Vagina (tissue), 2 donors: ENCODE data around the gene PXDN. TPM values are rescaled to one million over a fixed set of nuclear protein-coding genes. Genes with fewer than 3 reads are reported as not detected.

Source experiments
- DNase-seq, 2 donors: peaks; one replicate each; pipeline ENCODE4 v3.0.0-alpha.2; 2017; ENCODE audit errors: extremely low spot score in 2 of 2
- H3K27ac ChIP-seq: fragments of 200-600 bp; sonication (generic); one replicate; pipeline ENCODE4 v1.5.1; 2019
- H3K27me3 ChIP-seq: fragments of 200-600 bp; sonication (generic); one replicate; pipeline ENCODE4 v1.5.1; 2019
- H3K36me3 ChIP-seq, 2 donors: fragments of 200-600 bp; sonication (generic); one replicate each; pipeline ENCODE4 v1.5.1; 2017 to 2019
- H3K4me1 ChIP-seq: fragments of 200-600 bp; sonication (generic); one replicate; pipeline ENCODE4 v1.5.1; 2019
- H3K4me3 ChIP-seq, 2 donors: fragments of 200-600 bp; sonication (generic); 1 replicate in 1 of 2; 2 replicates in 1 of 2; pipeline ENCODE4 v1.5.1; 2016 to 2019
- H3K9me3 ChIP-seq: fragments of 200-600 bp; sonication (generic); one replicate; pipeline ENCODE4 v1.5.1; 2019
- CTCF ChIP-seq, 3 experiments: fragments of 450-650 bp in 2 of 3; fragments of 200-600 bp in 1 of 3; sonication (generic) in 1 of 3; IDR thresholded peaks; one replicate each; pipeline ENCODE4 v1.5.1; 2017 to 2019; ENCODE audit warnings: antibody characterized with exemption in 3 of 3, mild to moderate bottlenecking in 2 of 3, moderate library complexity in 2 of 3
- POLR2A ChIP-seq, 2 donors: fragments of 450-650 bp; IDR thresholded peaks; one replicate each; pipeline ENCODE4 v1.6.1; 2017; ENCODE audit warnings: antibody characterized with exemption in 2 of 2, mild to moderate bottlenecking in 2 of 2, moderate library complexity in 2 of 2
- POLR2AphosphoS5 ChIP-seq, 2 donors: sonication (generic); formaldehyde crosslinking; IDR thresholded peaks; one replicate each; pipeline ENCODE4 v1.9.0; 2017; ENCODE audit warnings: antibody characterized with exemption in 2 of 2, mild to moderate bottlenecking in 2 of 2, low read depth in 1 of 2; ENCODE audit not compliant: insufficient read depth in 1 of 2
- intact Hi-C: fragments of 100-400 bp; cut with DNase I; formaldehyde crosslinking; loops from one replicate; pipeline ENCODE4 v1.15.1; 2023
- total RNA-seq: library from RNA; depleted of rRNA; stranded (reverse); fragments of >200 nt; gene quantifications from one replicate; pipeline ENCODE4 v1.2.3, GENCODE V29; 2016

Gene PXDN
- total RNA-seq, 1 donor from 2014 or later: 33.6 TPM

DNA sequence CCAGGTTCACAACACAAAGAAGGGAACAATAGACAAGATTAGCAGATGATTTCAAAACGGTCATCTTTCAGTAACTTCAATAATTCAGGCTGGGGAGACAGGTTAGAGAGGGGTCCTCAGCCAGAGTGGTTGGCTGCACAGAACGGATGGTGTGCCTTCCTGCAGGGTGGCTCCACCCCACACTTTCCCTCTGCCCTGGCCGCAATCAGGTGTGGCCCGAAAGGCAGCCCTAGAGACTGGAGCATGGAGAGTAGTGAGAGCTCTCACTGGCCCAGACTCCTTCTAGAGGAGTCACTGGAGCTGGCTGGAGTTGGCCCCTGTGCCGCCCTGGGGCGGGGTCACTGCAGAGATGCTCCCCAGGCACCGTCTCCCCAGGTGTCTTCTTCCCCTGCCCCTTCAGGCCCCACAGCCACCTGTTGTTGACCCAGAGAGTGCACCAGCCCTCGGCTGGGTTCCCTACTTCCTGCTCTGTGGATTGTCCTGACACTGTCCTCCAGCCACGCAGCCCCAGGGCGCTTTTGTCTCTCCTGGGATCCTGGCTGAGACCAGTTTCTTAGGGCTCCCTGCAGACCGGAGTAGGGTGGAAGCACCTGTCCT is 126.8 kb downstream of the PXDN start:
- no peaks in the 10 kb centered on the region for H3K4me1 ChIP-seq
- TF ChIP-seq POLR2AphosphoS5 (IDR thresholded peaks at IDR 0.05; ENCODE audit: insufficient read depth in 1 of 2, low read depth in 1 of 2) (no peak), CTCF (IDR thresholded peaks at IDR 0.05) (no peak), POLR2A (IDR thresholded peaks at IDR 0.05) (no peak)
- H3K36me3 ChIP-seq: no peaks in the 10 kb centered on the region
- no peak overlapping the region for H3K27ac ChIP-seq
- DNase-seq: no peak
- no peaks in the 10 kb centered on the region for H3K27me3 ChIP-seq
- H3K4me3 ChIP-seq: no peak overlapping the region
- no peaks in the 10 kb centered on the region for H3K9me3 ChIP-seq
- intact Hi-C loops: no loop called here

- H3K27ac ChIP-seq: no peak overlapping the region
- no peaks in the 10 kb centered on the region for H3K4me1 ChIP-seq
- no peak for TF ChIP-seq POLR2A (IDR thresholded peaks at IDR 0.05)
- TF ChIP-seq CTCF (IDR thresholded peaks at IDR 0.05): no peak
- TF ChIP-seq POLR2AphosphoS5 (IDR thresholded peaks at IDR 0.05; ENCODE audit: insufficient read depth in 1 of 2, low read depth in 1 of 2): no peak
- intact Hi-C loops: no loop called here
- no peak for DNase-seq
- H3K27me3 ChIP-seq: no peaks in the 10 kb centered on the region
- no peak overlapping the region for H3K4me3 ChIP-seq
- no peaks in the 10 kb centered on the region for H3K36me3 ChIP-seq
- H3K9me3 ChIP-seq: no peaks in the 10 kb centered on the region
These were observed 129.8 kb downstream of the PXDN start for GRCh38 chr2:1614564-1614963.

DNA sequence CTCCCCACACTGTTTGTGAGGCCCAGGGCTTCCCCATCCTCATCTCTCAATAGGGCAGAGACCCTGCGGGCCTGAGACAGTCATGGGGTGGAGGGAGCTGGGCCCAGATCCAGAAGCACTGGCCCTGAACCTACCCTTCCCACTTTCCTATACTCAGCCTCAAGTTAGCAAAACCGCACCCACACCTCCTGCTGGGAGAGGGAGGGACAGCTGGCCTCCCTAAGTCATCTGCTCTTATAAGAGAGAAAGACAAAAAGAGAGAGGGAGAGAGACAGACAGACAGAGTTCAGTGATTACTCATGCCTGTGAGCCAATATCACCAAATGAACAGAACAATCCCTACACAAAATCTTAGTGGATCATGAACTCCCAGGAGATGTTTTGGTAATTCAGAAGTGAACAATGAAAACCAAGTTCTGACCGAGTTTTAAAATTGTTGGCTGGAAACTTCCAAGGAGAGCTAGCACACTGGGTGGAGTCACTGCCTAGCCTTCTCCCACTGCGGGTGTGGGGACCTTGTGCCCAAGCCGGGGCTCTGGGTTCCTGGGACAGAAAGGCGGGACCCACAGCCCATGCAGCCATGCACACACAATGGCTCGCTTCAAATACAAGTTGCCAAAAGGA is 130.5 kb downstream of the PXDN start:
- TF ChIP-seq POLR2AphosphoS5 (IDR thresholded peaks at IDR 0.05; ENCODE audit: insufficient read depth in 1 of 2, low read depth in 1 of 2): no peak
- TF ChIP-seq POLR2A (IDR thresholded peaks at IDR 0.05): no peak
- no peak for TF ChIP-seq CTCF (IDR thresholded peaks at IDR 0.05)
- DNase-seq: no peak

GRCh38 chr2:1613078-1613445 is 131.3 kb downstream of the PXDN start:
- no peak overlapping the region for H3K27ac ChIP-seq
- intact Hi-C loops: no loop called here
- no peaks in the 10 kb centered on the region for H3K9me3 ChIP-seq
- H3K27me3 ChIP-seq: no peaks in the 10 kb centered on the region
- DNase-seq: no peak
- TF ChIP-seq POLR2AphosphoS5 (IDR thresholded peaks at IDR 0.05; ENCODE audit: insufficient read depth in 1 of 2, low read depth in 1 of 2): no peak
- TF ChIP-seq CTCF (IDR thresholded peaks at IDR 0.05): no peak
- no peak for TF ChIP-seq POLR2A (IDR thresholded peaks at IDR 0.05)
- H3K4me3 ChIP-seq: no peak overlapping the region
- no peaks in the 10 kb centered on the region for H3K36me3 ChIP-seq
- H3K4me1 ChIP-seq: no peaks in the 10 kb centered on the region

More for the DNA sequence above, 130.5 kb downstream of the PXDN start:
- intact Hi-C loops: no loop called here
- no peaks in the 10 kb centered on the region for H3K36me3 ChIP-seq
- no peaks in the 10 kb centered on the region for H3K4me1 ChIP-seq
- no peak overlapping the region for H3K27ac ChIP-seq
- H3K9me3 ChIP-seq: no peaks in the 10 kb centered on the region
- H3K4me3 ChIP-seq: no peak overlapping the region
- H3K27me3 ChIP-seq: no peaks in the 10 kb centered on the region

GRCh38 chr2:1612391-1613077 is 131.8 kb downstream of the PXDN start:
- Histone ChIP-seq H3K27ac (no peak overlapping the region), H3K27me3 (no peaks in the 10 kb centered on the region), H3K4me3 (no peak overlapping the region), H3K9me3 (no peaks in the 10 kb centered on the region), H3K36me3 (no peaks in the 10 kb centered on the region), H3K4me1 (no peaks in the 10 kb centered on the region)
- TF ChIP-seq POLR2A (IDR thresholded peaks at IDR 0.05) (no peak), POLR2AphosphoS5 (IDR thresholded peaks at IDR 0.05; ENCODE audit: insufficient read depth in 1 of 2, low read depth in 1 of 2) (no peak), CTCF (IDR thresholded peaks at IDR 0.05) (no peak)
- intact Hi-C loops: no loop called here
- DNase-seq: no peak
